GM20000 (cell line): ENCODE measurements around the gene PARP2.
A peak's percentile ranks its signal among the peaks of the same experiment; 100 is the strongest.

Experiments used
- DNase-seq: peaks from one replicate; pipeline ENCODE4 v3.0.0; 2012; ENCODE audit warnings: low spot score
- TF ChIP-seq, protein P1 (sequence below): IDR thresholded peaks from 2 replicates; pipeline ENCODE4 v1.5.1; 2012; ENCODE audit warnings: mild to moderate bottlenecking, control low read depth; ENCODE audit errors: extremely low read depth, missing control alignments

The PARP2 gene, protein sequence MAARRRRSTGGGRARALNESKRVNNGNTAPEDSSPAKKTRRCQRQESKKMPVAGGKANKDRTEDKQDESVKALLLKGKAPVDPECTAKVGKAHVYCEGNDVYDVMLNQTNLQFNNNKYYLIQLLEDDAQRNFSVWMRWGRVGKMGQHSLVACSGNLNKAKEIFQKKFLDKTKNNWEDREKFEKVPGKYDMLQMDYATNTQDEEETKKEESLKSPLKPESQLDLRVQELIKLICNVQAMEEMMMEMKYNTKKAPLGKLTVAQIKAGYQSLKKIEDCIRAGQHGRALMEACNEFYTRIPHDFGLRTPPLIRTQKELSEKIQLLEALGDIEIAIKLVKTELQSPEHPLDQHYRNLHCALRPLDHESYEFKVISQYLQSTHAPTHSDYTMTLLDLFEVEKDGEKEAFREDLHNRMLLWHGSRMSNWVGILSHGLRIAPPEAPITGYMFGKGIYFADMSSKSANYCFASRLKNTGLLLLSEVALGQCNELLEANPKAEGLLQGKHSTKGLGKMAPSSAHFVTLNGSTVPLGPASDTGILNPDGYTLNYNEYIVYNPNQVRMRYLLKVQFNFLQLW

GRCh38 chr14:20343092-20343861, at the start of gene PARP2:
TSS of gene PARP2 (plus strand) at chr14:20343635. CDS start at chr14:20343642, 7 bp downstream.
- peak; percentile 88 for DNase-seq
- TF ChIP-seq, protein P1, sequence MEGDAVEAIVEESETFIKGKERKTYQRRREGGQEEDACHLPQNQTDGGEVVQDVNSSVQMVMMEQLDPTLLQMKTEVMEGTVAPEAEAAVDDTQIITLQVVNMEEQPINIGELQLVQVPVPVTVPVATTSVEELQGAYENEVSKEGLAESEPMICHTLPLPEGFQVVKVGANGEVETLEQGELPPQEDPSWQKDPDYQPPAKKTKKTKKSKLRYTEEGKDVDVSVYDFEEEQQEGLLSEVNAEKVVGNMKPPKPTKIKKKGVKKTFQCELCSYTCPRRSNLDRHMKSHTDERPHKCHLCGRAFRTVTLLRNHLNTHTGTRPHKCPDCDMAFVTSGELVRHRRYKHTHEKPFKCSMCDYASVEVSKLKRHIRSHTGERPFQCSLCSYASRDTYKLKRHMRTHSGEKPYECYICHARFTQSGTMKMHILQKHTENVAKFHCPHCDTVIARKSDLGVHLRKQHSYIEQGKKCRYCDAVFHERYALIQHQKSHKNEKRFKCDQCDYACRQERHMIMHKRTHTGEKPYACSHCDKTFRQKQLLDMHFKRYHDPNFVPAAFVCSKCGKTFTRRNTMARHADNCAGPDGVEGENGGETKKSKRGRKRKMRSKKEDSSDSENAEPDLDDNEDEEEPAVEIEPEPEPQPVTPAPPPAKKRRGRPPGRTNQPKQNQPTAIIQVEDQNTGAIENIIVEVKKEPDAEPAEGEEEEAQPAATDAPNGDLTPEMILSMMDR, result no peak

DNA sequence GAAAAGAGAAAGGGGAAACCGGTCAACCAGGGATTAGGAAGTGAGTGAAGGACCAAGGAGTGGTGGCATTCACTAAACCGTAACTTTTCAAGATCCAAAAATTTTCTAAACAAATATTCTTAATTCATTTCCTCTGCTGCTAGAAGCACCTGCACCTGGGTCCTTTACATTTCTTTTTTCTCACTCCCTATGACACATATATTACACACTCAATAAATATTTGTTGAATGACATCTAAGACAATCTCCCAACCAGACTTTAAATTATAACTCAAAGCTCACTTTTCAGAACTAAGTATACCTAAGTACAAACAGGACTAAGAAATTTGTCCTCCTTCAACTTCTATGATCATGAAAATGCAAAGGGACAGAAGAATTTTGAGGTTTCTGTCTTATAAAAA, 48.8 kb upstream of the PARP2 start:
- TF ChIP-seq, protein P1, result no peak
- no peak for DNase-seq

- DNase-seq, result peak; percentile 37
Measured at GRCh38 chr14:20295067-20295466, 48.4 kb upstream of the PARP2 start.

DNA sequence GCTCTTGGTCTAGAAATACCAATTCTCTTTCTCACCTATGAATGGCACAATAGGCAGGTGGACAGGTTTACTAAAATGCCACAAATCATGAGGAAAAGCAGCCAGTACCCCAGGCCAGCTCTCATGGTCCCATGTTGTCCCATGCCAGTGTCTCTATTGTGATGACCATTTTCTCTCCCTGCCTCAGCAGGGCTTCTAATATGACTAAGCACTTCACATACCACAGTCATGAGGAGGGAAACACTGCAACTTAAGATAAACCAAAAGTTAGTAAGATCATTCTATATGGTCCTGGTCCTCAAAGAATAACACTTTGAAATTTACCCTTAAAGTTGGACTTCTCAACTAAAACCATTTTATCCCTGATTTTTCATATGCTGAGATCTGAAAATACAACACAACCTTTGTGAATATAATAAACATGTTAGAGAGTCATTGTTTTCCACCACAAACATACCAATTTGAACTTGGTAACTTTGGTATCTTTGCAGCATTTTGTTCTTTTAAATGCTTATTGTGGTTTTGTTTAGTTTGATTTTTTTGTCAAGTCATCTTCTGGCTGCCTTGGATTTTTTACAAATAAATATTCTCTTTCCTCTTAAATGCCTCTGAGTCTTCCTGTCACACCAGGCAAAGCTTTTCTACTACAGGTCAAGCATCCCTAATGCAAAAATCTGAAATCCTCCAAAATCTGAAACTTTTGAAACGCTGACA, 41.2 kb upstream of the PARP2 start:
- no peak for DNase-seq
- TF ChIP-seq, protein P1, result no peak

More at GRCh38 chr14:20295067-20295466, 48.4 kb upstream of the PARP2 start:
- TF ChIP-seq, protein P1, result no peak

GRCh38 chr14:20305265-20306078, 38.0 kb upstream of the PARP2 start, which contains the start of gene TTC5:
TSS of gene TTC5 (minus strand) at chr14:20305951. CDS start at chr14:20305937, 14 bp downstream.
- TF ChIP-seq, protein P1, result peak; percentile 87
- peak; percentile 91 for DNase-seq

DNA sequence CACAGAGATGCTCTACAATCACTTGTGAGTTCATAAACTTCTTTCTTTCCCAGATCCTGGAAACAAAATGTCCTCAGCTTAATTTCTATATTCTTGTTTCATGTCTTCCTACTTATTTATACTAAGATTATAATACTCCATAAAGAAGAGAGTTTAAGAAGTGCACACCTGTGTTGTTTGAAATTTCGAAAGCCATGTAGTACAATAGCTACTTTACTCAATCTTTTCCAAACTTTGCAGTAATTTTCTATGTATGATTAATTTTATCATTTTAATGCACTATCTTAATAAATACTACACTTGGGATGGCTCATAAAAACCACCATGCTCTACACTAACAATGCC, 37.4 kb upstream of the PARP2 start:
- peak; percentile 9 for DNase-seq
- TF ChIP-seq, protein P1, result no peak
